Loucy (cell line): Measurements from ENCODE around the gene RPL19.

Source experiments
- H2AFZ ChIP-seq: fragments of 200-600 bp; sonication (generic); 2 replicates; pipeline ENCODE4 v1.6.0; 2016; ENCODE audit warnings: antibody characterized with exemption, mild to moderate bottlenecking, low read length, moderate library complexity
- H3F3A ChIP-seq: fragments of 200-600 bp; 2 replicates; pipeline ENCODE4 v1.6.0; 2016; ENCODE audit warnings: antibody characterized with exemption, low read depth, mild to moderate bottlenecking
- H3K27me3 ChIP-seq: fragments of 200-600 bp; sonication (generic); 2 replicates; pipeline ENCODE4 v1.6.1; 2014; ENCODE audit warnings: low read length, mild to moderate bottlenecking; ENCODE audit not compliant: insufficient read depth, poor library complexity, severe bottlenecking
- H3K36me3 ChIP-seq: fragments of 200-600 bp; sonication (generic); 2 replicates; pipeline ENCODE4 v1.6.1; 2016; ENCODE audit warnings: low read length; ENCODE audit not compliant: insufficient read depth
- H3K4me1 ChIP-seq: fragments of 200-600 bp; sonication (generic); 2 replicates; pipeline ENCODE4 v1.5.1; 2014; ENCODE audit warnings: low read length, mild to moderate bottlenecking; ENCODE audit not compliant: insufficient read depth, poor library complexity, severe bottlenecking
- H3K4me2 ChIP-seq: fragments of 200-600 bp; sonication (generic); 2 replicates; pipeline ENCODE4 v1.6.0; 2014; ENCODE audit warnings: antibody characterized with exemption, low read length, low read depth, mild to moderate bottlenecking; ENCODE audit not compliant: poor library complexity, severe bottlenecking
- H3K4me3 ChIP-seq: fragments of 200-600 bp; sonication (generic); 2 replicates; pipeline ENCODE4 v1.5.1; 2014; ENCODE audit warnings: low read length, mild to moderate bottlenecking, mixed read lengths; ENCODE audit not compliant: poor library complexity, severe bottlenecking
- H3K79me2 ChIP-seq: fragments of 200-600 bp; sonication (generic); 2 replicates; pipeline ENCODE4 v1.6.1; 2014; ENCODE audit warnings: low read length; ENCODE audit not compliant: insufficient read depth
- H3K9ac ChIP-seq: fragments of 200-600 bp; sonication (generic); 2 replicates; pipeline ENCODE4 v1.6.0; 2014; ENCODE audit warnings: mild to moderate bottlenecking, low read depth, low read length, moderate library complexity; ENCODE audit not compliant: poor library complexity, severe bottlenecking
- H3K9me2 ChIP-seq: fragments of 200-600 bp; sonication (generic); replicated peaks from 2 replicates; pipeline ENCODE4 v1.6.1; 2016; ENCODE audit warnings: low read depth, low read length, mixed read lengths
- H3K9me3 ChIP-seq: fragments of 200-600 bp; sonication (generic); 2 replicates; pipeline ENCODE4 v1.6.1; 2014; ENCODE audit warnings: mild to moderate bottlenecking, antibody characterized with exemption, low read length, low read depth; ENCODE audit not compliant: insufficient read depth
- H4K20me1 ChIP-seq: fragments of 200-600 bp; sonication (generic); 2 replicates; pipeline ENCODE4 v1.6.0; 2014; ENCODE audit warnings: antibody characterized with exemption, low read length, mild to moderate bottlenecking; ENCODE audit not compliant: insufficient read depth, poor library complexity, severe bottlenecking
- CTCF ChIP-seq: fragments of 200-600 bp; sonication (generic); conservative IDR thresholded peaks from 2 replicates; pipeline ENCODE4 v1.5.1; 2014; ENCODE audit warnings: mild to moderate bottlenecking, antibody characterized with exemption, low read length
- EZH2phosphoT487 ChIP-seq: fragments of 200-600 bp; IDR thresholded peaks from 2 replicates; pipeline ENCODE4 v1.6.1; 2018; ENCODE audit warnings: antibody characterized with exemption, mild to moderate bottlenecking, moderate library complexity, borderline replicate concordance

Gene RPL19

DNA sequence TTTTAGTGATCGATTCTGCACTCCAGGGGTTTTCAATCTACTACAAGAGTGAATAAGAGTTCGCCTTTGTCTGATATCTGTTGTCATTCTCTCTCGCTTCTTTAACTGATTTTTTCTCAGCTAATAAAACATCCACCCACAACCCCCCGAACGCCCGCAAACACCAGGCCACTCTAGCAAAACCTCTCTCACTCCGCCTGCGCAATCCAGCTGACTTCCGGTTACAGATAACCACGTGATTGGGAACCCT lies 338 bp upstream of the RPL19 start:
- Histone ChIP-seq H3K9me3 (no peaks in the 10 kb centered on the region), H3K4me1 (peaks cover 51% of the 10 kb centered on the region), H3K79me2 (peaks cover 62% of the 10 kb centered on the region), H3K4me2 (peak overlapping the region; percentile 97), H3K4me3 (peak overlapping the region; percentile 93), H3K9ac (peak overlapping the region; percentile 96), H3K9me2 (no peaks in the 10 kb centered on the region), H4K20me1 (peaks cover 52% of the 10 kb centered on the region), H2AFZ (peak overlapping the region; percentile 90), H3F3A (peaks cover 11% of the 10 kb centered on the region; the same call in 1 of the 2 replicates), H3K36me3 (peaks cover 30% of the 10 kb centered on the region), H3K27me3 (peaks cover 4% of the 10 kb centered on the region)
- TF ChIP-seq CTCF, result no peak
- no peak for TF ChIP-seq EZH2phosphoT487

- Histone ChIP-seq H3K9me2 (no peaks in the 10 kb centered on the region), H3K79me2 (peaks cover 50% of the 10 kb centered on the region), H3F3A (peaks cover 11% of the 10 kb centered on the region; the same call in 1 of the 2 replicates), H3K4me1 (peaks cover 40% of the 10 kb centered on the region), H3K4me3 (peak overlapping the region; percentile 93), H4K20me1 (peaks cover 43% of the 10 kb centered on the region), H3K4me2 (peak overlapping the region; percentile 97), H2AFZ (no peak overlapping the region), H3K27me3 (peaks cover 4% of the 10 kb centered on the region), H3K9me3 (no peaks in the 10 kb centered on the region), H3K36me3 (peaks cover 35% of the 10 kb centered on the region), H3K9ac (peak overlapping the region; percentile 96)
- TF ChIP-seq CTCF, result no peak
- TF ChIP-seq EZH2phosphoT487, result no peak
Measured at GRCh38 chr17:39200957-39201510, 951 bp downstream of the RPL19 start.

DNA sequence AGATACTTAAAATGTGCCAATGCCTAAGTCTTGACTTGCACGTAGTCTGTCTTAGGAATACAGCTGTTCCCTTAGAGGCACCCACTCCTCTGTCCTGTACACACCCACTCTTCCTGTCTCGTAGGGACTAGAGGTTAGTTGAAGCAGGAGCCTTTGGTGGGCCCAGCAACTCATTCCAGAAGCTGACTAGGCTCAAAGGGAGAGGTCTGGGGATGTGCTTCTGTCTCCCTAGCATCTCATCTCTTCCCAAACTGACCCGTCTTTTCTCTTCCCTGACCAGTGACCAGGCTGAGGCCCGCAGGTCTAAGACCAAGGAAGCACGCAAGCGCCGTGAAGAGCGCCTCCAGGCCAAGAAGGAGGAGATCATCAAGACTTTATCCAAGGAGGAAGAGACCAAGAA lies 4.2 kb downstream of the RPL19 start:
- Histone ChIP-seq H3K9me2 (no peaks in the 10 kb centered on the region), H3K79me2 (peaks cover 37% of the 10 kb centered on the region), H3K9ac (no peak overlapping the region), H3K4me1 (peaks cover 22% of the 10 kb centered on the region), H3K27me3 (peaks cover 4% of the 10 kb centered on the region), H3K36me3 (peaks cover 35% of the 10 kb centered on the region), H4K20me1 (peaks cover 38% of the 10 kb centered on the region), H2AFZ (no peak overlapping the region), H3K4me2 (no peak overlapping the region), H3K9me3 (no peaks in the 10 kb centered on the region), H3F3A (peaks cover 11% of the 10 kb centered on the region; the same call in 1 of the 2 replicates), H3K4me3 (no peak overlapping the region)
- TF ChIP-seq EZH2phosphoT487 (no peak), CTCF (no peak)
